ENCODE data around the gene COL19A1.
"Not testable (repeated sequence)": the region's sequence is repeated elsewhere in the genome, so short reads cannot be mapped to it uniquely, and the experiment has no call there.

Gene COL19A1

GRCh38 chr6:70008189-70008588 is 141.8 kb downstream of the COL19A1 start:
- TF ChIP-seq EZH2phosphoT487 (IDR thresholded peaks at IDR 0.05; ENCODE audit: borderline replicate concordance) (no peak), CTCF (conservative IDR thresholded peaks at IDR 0.05; ENCODE audit: low read length) (no peak)
- H3K4me2 ChIP-seq (ENCODE audit: low read depth, low read length, poor library complexity, severe bottlenecking): no peak overlapping the region
- no peak overlapping the region for H2AFZ ChIP-seq (ENCODE audit: low read length)
- no peak overlapping the region for H3K4me3 ChIP-seq (ENCODE audit: low read length, poor library complexity, severe bottlenecking)
- H3K79me2 ChIP-seq (ENCODE audit: insufficient read depth, low read length): no peaks in the 10 kb centered on the region
- no peaks in the 10 kb centered on the region for H3K9me3 ChIP-seq (ENCODE audit: insufficient read depth, low read depth, low read length)
- no peaks in the 10 kb centered on the region for H3K27me3 ChIP-seq (ENCODE audit: insufficient read depth, low read length, poor library complexity, severe bottlenecking)
- H4K20me1 ChIP-seq (ENCODE audit: insufficient read depth, low read length, poor library complexity, severe bottlenecking): no peaks in the 10 kb centered on the region
- no peaks in the 10 kb centered on the region for H3F3A ChIP-seq (ENCODE audit: low read depth)
- H3K36me3 ChIP-seq (ENCODE audit: insufficient read depth, low read length): no peaks in the 10 kb centered on the region
- H3K9ac ChIP-seq (ENCODE audit: low read depth, low read length, poor library complexity, severe bottlenecking): no peak overlapping the region
- H3K9me2 ChIP-seq (replicated peaks; ENCODE audit: low read depth, low read length): no peaks in the 10 kb centered on the region
- H3K4me1 ChIP-seq (ENCODE audit: insufficient read depth, low read length, poor library complexity, severe bottlenecking): no peaks in the 10 kb centered on the region

GRCh38 chr6:70010339-70010738 is 144.0 kb downstream of the COL19A1 start:
- not testable (repeated sequence) for H3K9ac ChIP-seq (ENCODE audit: low read depth, low read length, poor library complexity, severe bottlenecking); H3K4me1 ChIP-seq (ENCODE audit: insufficient read depth, low read length, poor library complexity, severe bottlenecking); H3K79me2 ChIP-seq (ENCODE audit: insufficient read depth, low read length); H3K9me2 ChIP-seq (replicated peaks; ENCODE audit: low read depth, low read length); H3K27me3 ChIP-seq (ENCODE audit: insufficient read depth, low read length, poor library complexity, severe bottlenecking); H3K36me3 ChIP-seq (ENCODE audit: insufficient read depth, low read length); H4K20me1 ChIP-seq (ENCODE audit: insufficient read depth, low read length, poor library complexity, severe bottlenecking); H3K4me2 ChIP-seq (ENCODE audit: low read depth, low read length, poor library complexity, severe bottlenecking); H3F3A ChIP-seq (ENCODE audit: low read depth); H2AFZ ChIP-seq (ENCODE audit: low read length); H3K4me3 ChIP-seq (ENCODE audit: low read length, poor library complexity, severe bottlenecking); H3K9me3 ChIP-seq (ENCODE audit: insufficient read depth, low read depth, low read length)

DNA sequence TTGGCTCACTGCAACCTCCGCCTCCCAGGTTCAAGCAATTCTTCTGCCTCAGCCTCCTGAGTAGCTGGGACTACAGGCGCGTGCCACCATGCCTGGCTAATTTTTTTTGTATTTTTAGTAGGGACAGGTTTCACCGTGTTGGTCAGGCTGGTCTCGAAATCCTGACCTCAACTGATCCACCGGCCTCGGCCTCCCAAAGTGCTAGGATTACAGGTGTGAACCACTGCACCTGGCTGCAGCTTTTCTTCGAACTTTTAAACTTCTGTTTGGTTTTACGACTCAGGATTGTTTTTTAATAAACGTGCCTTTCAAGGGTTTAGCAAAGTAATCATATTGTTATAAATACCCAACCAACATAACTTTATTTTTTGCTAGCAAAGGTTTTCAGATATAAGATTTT is 156.8 kb downstream of the COL19A1 start:
- H3K9me2 ChIP-seq (replicated peaks; ENCODE audit: low read depth, low read length); H3K27me3 ChIP-seq (ENCODE audit: insufficient read depth, low read length, poor library complexity, severe bottlenecking); H3K79me2 ChIP-seq (ENCODE audit: insufficient read depth, low read length); H2AFZ ChIP-seq (ENCODE audit: low read length); H4K20me1 ChIP-seq (ENCODE audit: insufficient read depth, low read length, poor library complexity, severe bottlenecking); H3K9me3 ChIP-seq (ENCODE audit: insufficient read depth, low read depth, low read length); H3K4me1 ChIP-seq (ENCODE audit: insufficient read depth, low read length, poor library complexity, severe bottlenecking); H3F3A ChIP-seq (ENCODE audit: low read depth); H3K4me2 ChIP-seq (ENCODE audit: low read depth, low read length, poor library complexity, severe bottlenecking); H3K36me3 ChIP-seq (ENCODE audit: insufficient read depth, low read length); H3K9ac ChIP-seq (ENCODE audit: low read depth, low read length, poor library complexity, severe bottlenecking); H3K4me3 ChIP-seq (ENCODE audit: low read length, poor library complexity, severe bottlenecking): not testable (repeated sequence)

GRCh38 chr6:70028246-70028645 is 161.9 kb downstream of the COL19A1 start:
- Histone ChIP-seq H2AFZ (ENCODE audit: low read length) (no peak overlapping the region), H3K36me3 (ENCODE audit: insufficient read depth, low read length) (no peaks in the 10 kb centered on the region), H3K4me3 (ENCODE audit: low read length, poor library complexity, severe bottlenecking) (no peak overlapping the region), H3K79me2 (ENCODE audit: insufficient read depth, low read length) (no peaks in the 10 kb centered on the region), H3F3A (ENCODE audit: low read depth) (no peaks in the 10 kb centered on the region), H3K9me2 (replicated peaks; ENCODE audit: low read depth, low read length) (no peaks in the 10 kb centered on the region), H4K20me1 (ENCODE audit: insufficient read depth, low read length, poor library complexity, severe bottlenecking) (no peaks in the 10 kb centered on the region), H3K4me1 (ENCODE audit: insufficient read depth, low read length, poor library complexity, severe bottlenecking) (no peaks in the 10 kb centered on the region), H3K9me3 (ENCODE audit: insufficient read depth, low read depth, low read length) (no peaks in the 10 kb centered on the region), H3K27me3 (ENCODE audit: insufficient read depth, low read length, poor library complexity, severe bottlenecking) (no peaks in the 10 kb centered on the region), H3K9ac (ENCODE audit: low read depth, low read length, poor library complexity, severe bottlenecking) (no peak overlapping the region), H3K4me2 (ENCODE audit: low read depth, low read length, poor library complexity, severe bottlenecking) (no peak overlapping the region)
- TF ChIP-seq EZH2phosphoT487 (IDR thresholded peaks at IDR 0.05; ENCODE audit: borderline replicate concordance): no peak
- TF ChIP-seq CTCF (conservative IDR thresholded peaks at IDR 0.05; ENCODE audit: low read length): no peak

Data from Loucy (cell line).